SJSA1 (cell line): ENCODE data around the gene HIPK2. TPM values are rescaled to one million over a fixed set of nuclear protein-coding genes. Genes with fewer than 3 reads are reported as not detected.

Source experiments
- DNase-seq, 2 experiments: peaks; one replicate each; pipeline ENCODE4 v3.0.0-alpha.2; 2015 to 2020; ENCODE audit warnings: low spot score in 2 of 2, low read depth in 1 of 2
- H3K27ac ChIP-seq: fragments of 250-450 bp; sonication (Bioruptor Pico); 2 replicates; pipeline ENCODE4 v1.5.1; 2020; ENCODE audit warnings: mild to moderate bottlenecking, moderate library complexity
- H3K27me3 ChIP-seq: fragments of 250-450 bp; sonication (Bioruptor Pico); replicated peaks from 2 replicates; pipeline ENCODE4 v1.5.1; 2020; ENCODE audit warnings: mild to moderate bottlenecking, moderate library complexity
- H3K36me3 ChIP-seq: fragments of 250-450 bp; sonication (Bioruptor Pico); 2 replicates; pipeline ENCODE4 v1.5.1; 2020; ENCODE audit warnings: mild to moderate bottlenecking
- H3K4me1 ChIP-seq: fragments of 250-450 bp; sonication (Bioruptor Pico); replicated peaks from 2 replicates; pipeline ENCODE4 v1.6.1; 2021; ENCODE audit warnings: mild to moderate bottlenecking
- H3K4me3 ChIP-seq: fragments of 250-450 bp; sonication (Bioruptor Pico); 2 replicates; pipeline ENCODE4 v1.5.1; 2020; ENCODE audit warnings: mild to moderate bottlenecking
- H3K9me3 ChIP-seq: fragments of 250-450 bp; sonication (Bioruptor Pico); replicated peaks from 2 replicates; pipeline ENCODE4 v1.5.1; 2020; ENCODE audit warnings: mild to moderate bottlenecking
- total RNA-seq: library from RNA; depleted of rRNA; stranded (reverse); fragments of >200 nt; shearing (Covaris generic); gene quantifications from 2 replicates; pipeline ENCODE4 v1.2.3, GENCODE V29; 2014

HIPK2 gene
- total RNA-seq, 1 experiment from 2014 or later: 10.9 TPM

DNA sequence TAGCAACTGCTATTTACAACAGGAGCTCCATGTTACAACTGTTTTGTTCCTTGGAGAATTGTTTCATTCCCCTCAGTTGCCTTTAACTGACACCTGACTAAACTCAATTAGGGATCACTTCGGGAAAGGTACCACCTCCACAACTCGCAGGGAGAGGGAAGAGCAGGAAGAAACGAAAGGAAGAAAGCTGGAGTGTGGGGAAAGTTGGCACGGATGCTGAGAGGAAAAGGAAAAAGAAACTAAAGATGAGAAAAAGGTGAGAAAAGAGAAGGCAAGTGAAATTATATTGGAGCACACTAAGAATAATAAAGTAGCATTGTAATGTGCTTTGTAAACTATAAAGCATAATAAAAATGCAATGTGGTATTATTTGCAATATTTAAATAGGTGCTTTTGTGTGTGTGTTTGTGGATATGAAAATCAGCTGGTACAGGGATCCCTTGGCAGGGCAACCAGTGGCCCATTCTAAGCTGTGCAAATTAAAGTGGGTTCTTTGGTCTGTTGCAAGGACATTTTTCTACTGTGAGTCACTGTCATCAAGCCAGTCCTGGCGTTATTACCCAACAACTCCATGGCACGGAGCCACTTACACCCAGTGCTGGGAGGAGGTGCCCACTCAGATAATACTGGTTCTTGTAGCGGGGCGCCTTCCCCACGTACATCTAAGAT, 45.9 kb downstream of the HIPK2 start:
- peaks cover 48% of the 10 kb centered on the region for H3K4me1 ChIP-seq
- no peaks in the 10 kb centered on the region for H3K9me3 ChIP-seq
- no peaks in the 10 kb centered on the region for H3K27me3 ChIP-seq
- H3K27ac ChIP-seq: peak overlapping the region; percentile 47
- H3K4me3 ChIP-seq: no peak overlapping the region
- DNase-seq: peak; percentile 86 to 89
- peaks cover 10% of the 10 kb centered on the region; the same call in 1 of the 2 replicates for H3K36me3 ChIP-seq

DNA sequence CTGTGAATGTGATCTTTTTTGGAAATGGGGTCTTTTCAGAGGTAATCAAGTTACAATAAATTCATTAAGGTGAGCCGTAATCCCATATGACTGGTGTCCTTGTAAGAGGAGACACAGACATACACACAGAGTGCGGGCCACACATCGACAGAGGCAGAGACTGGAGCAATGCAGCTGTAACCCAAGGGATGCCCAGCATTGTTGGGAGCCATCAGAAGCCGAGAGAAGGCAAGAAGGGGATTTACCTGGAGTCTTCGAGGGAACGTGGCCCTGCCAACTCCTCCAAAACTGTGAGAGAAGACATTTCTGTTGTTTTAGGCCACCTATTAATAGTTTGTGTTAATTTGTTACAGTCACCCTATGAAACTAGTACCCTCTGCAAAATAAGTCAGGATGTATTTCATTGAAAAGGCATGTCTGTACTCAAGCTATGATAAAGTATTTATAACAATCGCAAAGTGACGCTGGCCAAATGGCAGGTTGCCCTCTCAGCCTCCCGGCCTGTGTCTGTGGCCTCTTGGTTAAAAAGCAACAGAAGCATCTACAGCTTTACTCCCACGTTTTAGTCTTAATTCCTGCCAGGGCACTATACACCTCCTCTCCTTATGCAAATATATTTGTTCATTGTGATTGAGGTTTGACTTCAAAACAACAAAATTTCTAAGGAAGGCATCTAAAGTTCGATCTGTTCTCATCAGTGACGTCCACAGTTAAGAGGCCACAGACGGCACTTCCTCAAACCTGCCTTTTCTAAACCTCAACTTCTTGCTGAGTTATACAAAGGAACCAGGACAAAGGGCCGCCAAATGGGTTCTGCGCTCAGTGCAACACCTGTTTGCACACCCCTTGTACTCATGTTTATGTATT, 46.8 kb downstream of the HIPK2 start:
- no peak for DNase-seq
- peak overlapping the region; percentile 27; the same call in 1 of the 2 replicates for H3K27ac ChIP-seq

DNA sequence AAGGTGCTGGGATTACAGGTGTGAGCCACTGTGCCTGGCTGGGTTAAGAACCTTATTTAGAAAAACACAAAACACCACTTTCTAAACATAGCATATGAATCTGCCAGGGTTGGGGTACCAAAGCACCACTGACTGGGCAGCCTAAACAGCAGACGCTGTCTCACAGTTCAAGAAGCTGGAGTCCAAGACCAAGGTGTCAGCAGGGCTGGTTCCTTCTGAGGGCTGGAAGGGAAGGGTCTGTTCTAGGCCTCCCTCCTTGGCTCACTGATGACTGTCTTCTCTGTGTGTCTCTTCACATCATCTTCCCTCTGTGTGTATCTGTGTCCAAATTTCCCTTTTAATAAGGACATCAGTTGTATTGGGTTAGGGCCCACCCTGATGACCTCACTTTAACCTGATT, 49.6 kb downstream of the HIPK2 start:
- Histone ChIP-seq H3K4me1 (peaks cover 50% of the 10 kb centered on the region), H3K9me3 (no peaks in the 10 kb centered on the region), H3K36me3 (peaks cover 3% of the 10 kb centered on the region; the same call in 1 of the 2 replicates), H3K27me3 (no peaks in the 10 kb centered on the region), H3K27ac (no peak overlapping the region), H3K4me3 (no peak overlapping the region)
- no peak for DNase-seq

More for the DNA sequence above, 46.8 kb downstream of the HIPK2 start:
- H3K4me3 ChIP-seq: no peak overlapping the region
- H3K27me3 ChIP-seq: no peaks in the 10 kb centered on the region
- peaks cover 10% of the 10 kb centered on the region; the same call in 1 of the 2 replicates for H3K36me3 ChIP-seq
- no peaks in the 10 kb centered on the region for H3K9me3 ChIP-seq
- H3K4me1 ChIP-seq: peaks cover 53% of the 10 kb centered on the region

DNA sequence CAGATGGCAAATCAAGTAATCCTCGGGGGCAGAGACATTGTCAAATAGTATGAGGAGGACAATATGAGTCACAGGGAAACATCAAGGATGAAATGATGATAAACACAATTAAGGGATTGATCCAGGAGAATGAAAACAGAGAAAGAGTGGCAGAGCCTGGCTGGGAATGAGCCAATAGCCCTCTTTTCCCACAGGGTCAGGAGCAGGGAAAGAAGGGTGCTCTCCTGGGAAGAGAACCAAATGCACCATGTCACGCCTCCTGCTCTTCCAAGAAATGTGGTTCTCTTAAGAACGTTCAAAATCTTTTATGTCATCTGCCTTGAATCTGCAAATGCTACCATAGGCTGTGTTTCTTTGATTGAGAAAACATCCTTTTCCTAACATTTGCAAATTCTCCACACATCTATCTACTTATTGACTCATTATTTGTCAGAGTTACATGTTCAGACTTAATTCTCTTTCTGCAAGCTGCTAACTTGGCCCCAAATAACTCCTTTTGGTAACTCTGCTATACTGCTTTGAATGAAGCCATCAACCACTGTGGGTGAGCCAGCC, 50.6 kb downstream of the HIPK2 start:
- DNase-seq: no peak
- Histone ChIP-seq H3K36me3 (no peaks in the 10 kb centered on the region), H3K4me3 (no peak overlapping the region), H3K9me3 (no peaks in the 10 kb centered on the region), H3K27me3 (no peaks in the 10 kb centered on the region), H3K4me1 (peaks cover 43% of the 10 kb centered on the region), H3K27ac (no peak overlapping the region)

DNA sequence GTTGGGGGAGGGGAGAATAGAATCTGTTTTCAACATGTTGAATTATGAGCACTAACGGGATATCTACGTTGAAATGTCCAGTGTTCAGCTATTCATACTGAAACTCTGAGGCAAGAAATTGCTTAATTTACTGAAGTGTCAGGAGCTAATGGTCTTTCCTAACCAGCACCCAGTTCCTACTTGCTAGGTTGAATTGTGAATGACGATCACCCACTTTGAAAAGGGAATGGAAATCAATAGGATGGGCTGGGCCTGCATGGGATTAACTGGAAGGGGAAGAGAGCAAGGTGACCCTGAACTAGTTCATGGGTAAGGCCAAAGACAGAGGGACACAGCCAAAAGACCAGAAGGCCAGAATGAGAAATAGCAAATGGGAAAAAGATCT, 51.3 kb downstream of the HIPK2 start:
- no peaks in the 10 kb centered on the region for H3K9me3 ChIP-seq
- no peak for DNase-seq
- no peaks in the 10 kb centered on the region for H3K27me3 ChIP-seq
- no peak overlapping the region for H3K4me3 ChIP-seq
- H3K4me1 ChIP-seq: peaks cover 36% of the 10 kb centered on the region
- H3K36me3 ChIP-seq: no peaks in the 10 kb centered on the region
- no peak overlapping the region for H3K27ac ChIP-seq

DNA sequence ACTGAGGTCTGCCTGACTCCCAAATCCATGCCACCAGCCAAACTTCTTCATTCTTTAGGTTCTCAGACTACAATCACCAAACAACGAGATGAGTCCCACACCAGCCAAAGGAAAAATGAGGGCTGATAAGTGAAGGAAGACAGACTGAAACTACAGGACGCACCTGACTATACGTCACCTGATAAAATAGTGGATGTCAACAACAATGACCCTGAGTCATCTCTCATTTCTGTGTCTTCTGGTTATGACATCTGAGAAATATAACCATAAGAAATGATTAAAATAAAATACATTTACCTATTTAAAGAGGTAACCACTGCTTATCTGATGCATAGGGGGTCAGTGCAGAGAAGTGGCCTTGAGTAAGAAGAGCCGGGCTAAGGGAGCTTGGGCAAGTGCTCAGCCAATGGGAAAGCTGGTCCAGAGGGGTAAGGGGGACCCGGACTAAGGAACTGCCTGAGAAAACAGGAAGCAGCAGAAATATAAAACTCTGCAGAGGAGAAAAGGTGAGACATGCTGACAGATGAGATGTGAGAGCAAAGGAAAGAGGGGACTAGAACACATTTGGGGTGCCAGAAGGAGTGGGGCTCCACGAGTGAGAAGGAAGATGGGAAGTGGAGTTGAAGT, 51.8 kb downstream of the HIPK2 start:
- DNase-seq: no peak
- H3K4me3 ChIP-seq: no peak overlapping the region
- peaks cover 36% of the 10 kb centered on the region for H3K4me1 ChIP-seq
- no peaks in the 10 kb centered on the region for H3K36me3 ChIP-seq
- no peaks in the 10 kb centered on the region for H3K9me3 ChIP-seq
- no peak overlapping the region for H3K27ac ChIP-seq
- H3K27me3 ChIP-seq: no peaks in the 10 kb centered on the region

DNA sequence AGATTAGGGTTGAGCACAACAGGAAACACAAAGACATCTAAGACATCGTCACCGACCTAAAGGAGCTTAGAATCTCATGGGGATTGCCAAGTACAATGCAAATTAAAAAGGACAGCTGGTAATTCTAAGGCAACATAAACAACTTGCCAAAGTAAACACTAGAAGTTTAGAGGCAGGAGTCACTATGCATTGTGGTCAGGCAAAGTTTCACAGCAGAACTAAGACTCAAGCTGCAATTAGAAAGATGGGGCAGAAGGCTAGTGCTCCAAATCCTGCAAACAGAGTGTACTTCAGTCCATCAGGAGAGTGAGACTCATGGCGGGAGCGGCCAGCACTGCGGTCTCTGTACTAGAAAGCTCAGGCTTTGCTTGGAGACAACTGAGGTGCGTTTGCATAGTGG, 52.7 kb downstream of the HIPK2 start:
- 0 out of 2 replicates have a peak, but pooled peaks cover 2% of the 10 kb centered on the region for H3K36me3 ChIP-seq
- peak; percentile 55 to 76 for DNase-seq
- peaks cover 40% of the 10 kb centered on the region for H3K4me1 ChIP-seq
- no peak overlapping the region for H3K4me3 ChIP-seq
- no peak overlapping the region for H3K27ac ChIP-seq
- no peaks in the 10 kb centered on the region for H3K9me3 ChIP-seq
- no peaks in the 10 kb centered on the region for H3K27me3 ChIP-seq

DNA sequence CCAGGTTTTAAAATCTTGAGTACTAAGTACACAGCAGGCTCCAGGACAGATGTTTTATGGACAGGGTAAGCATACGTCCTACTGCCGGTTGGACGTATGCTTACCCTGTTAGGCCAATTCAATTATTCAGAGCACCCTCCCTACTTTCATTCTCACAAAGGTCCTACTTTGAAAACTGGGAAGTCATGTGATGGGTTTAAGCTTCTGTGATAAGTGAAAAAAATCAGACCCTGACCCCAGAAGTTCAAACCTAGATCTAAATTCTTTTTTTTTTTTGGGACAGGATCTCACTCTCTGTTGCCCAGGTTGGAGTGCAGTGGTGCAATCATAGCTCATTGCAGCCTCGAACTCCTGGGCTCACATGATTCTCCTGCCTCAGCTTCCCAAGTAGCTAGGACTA, 55.2 kb downstream of the HIPK2 start:
- H3K4me3 ChIP-seq: no peak overlapping the region
- no peak overlapping the region for H3K27ac ChIP-seq
- H3K27me3 ChIP-seq: no peaks in the 10 kb centered on the region
- no peaks in the 10 kb centered on the region for H3K9me3 ChIP-seq
- H3K36me3 ChIP-seq: peaks cover 2% of the 10 kb centered on the region; the same call in 1 of the 2 replicates
- no peak for DNase-seq
- peaks cover 40% of the 10 kb centered on the region for H3K4me1 ChIP-seq

DNA sequence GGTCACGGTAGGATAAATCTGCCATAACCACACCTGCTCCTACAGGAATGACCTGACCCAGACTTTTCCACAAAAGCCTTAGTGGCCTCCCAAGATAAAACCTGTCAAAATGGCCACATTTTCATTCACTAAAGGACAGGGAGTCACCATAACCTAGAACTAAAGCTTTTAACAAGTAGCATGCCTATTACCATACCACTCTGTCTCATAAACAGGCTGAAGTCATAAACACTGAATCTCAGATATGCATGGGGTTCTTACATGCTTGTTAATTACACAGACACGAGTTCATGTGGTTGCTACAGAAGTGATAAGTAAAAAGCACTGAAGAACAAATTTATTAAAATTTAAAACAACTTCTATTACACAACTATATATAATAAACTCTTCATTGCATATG, 56.0 kb downstream of the HIPK2 start:
- H3K4me1 ChIP-seq: peaks cover 32% of the 10 kb centered on the region
- peaks cover 6% of the 10 kb centered on the region for H3K36me3 ChIP-seq
- DNase-seq: no peak
- H3K27me3 ChIP-seq: no peaks in the 10 kb centered on the region
- no peak overlapping the region for H3K27ac ChIP-seq
- H3K4me3 ChIP-seq: no peak overlapping the region
- no peaks in the 10 kb centered on the region; the same call in 1 of the 2 replicates for H3K9me3 ChIP-seq

DNA sequence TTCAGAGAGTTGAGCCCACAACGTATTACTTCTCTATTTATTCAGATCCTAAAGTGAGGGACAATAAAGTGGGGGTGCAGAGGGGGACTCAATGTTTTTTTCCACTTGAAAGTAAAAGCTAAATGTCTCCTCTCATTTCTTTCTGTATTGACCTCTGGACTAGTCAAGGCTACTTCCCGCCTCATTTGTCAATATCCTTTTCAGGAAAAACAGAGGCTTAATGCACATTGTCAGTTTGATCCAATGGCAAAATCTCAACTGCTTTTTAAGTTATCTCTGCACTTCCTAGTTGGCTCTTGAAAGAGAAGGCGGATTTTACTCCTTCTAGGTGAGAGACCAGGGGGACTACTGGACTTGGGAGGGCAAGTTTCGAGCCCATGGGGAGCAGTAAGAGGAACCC, 56.4 kb downstream of the HIPK2 start:
- Histone ChIP-seq H3K9me3 (no peaks in the 10 kb centered on the region; the same call in 1 of the 2 replicates), H3K27me3 (no peaks in the 10 kb centered on the region), H3K4me1 (peaks cover 30% of the 10 kb centered on the region)

DNA sequence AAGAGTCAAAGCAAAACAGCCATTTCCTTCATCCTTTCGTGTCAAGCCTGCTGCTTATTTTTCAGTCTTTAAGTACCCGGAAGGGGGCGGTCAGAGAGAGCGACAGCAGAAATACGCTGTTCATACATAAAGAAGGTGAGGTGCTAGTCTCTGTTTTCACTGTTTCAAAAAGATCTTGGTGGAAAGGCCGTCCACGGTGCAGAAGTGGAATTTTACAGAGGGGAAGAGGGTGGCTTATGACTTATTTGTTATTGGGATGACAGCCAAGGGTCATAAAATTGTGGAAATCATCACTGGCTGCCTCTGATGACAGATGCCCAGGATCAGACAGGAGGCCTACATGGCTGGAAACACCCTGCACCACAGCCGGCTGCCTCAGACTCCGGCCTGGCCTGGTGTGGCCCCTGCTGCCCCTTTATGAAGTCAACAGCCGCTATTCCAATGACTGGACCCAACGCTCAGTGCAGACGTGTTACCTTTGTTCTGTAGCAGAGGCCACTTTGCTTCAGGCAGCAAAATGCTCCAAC, 57.0 kb downstream of the HIPK2 start:
- DNase-seq: peak in 1 of 2 experiments; percentile 23
- Histone ChIP-seq H3K27ac (no peak overlapping the region), H3K9me3 (no peaks in the 10 kb centered on the region; the same call in 1 of the 2 replicates), H3K4me3 (no peak overlapping the region), H3K27me3 (no peaks in the 10 kb centered on the region), H3K36me3 (peaks cover 16% of the 10 kb centered on the region), H3K4me1 (peaks cover 27% of the 10 kb centered on the region)

More for the DNA sequence above, 56.4 kb downstream of the HIPK2 start:
- DNase-seq: no peak
- no peak overlapping the region for H3K4me3 ChIP-seq
- peaks cover 10% of the 10 kb centered on the region for H3K36me3 ChIP-seq
- H3K27ac ChIP-seq: no peak overlapping the region

DNA sequence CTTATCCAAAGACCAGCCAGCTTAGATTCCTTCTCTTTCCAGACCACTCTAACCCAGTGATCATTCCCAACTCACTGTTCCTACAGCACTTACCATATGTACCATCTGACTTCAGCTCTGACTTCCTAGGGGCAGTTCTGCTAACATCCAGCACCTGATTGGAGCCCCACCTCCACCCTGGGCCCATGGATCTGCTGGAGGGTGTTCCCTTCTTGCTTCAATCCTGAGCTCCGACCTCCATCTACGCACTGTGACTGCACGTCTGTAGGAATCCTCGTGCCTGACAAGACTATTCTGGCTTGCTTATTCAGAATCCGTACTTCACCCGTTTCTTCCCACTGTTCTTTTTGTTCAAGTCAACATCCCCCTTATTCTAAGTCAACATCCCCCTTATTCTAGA, 57.6 kb downstream of the HIPK2 start:
- DNase-seq: no peak
- no peaks in the 10 kb centered on the region; the same call in 1 of the 2 replicates for H3K9me3 ChIP-seq
- peaks cover 22% of the 10 kb centered on the region for H3K36me3 ChIP-seq
- H3K4me1 ChIP-seq: peaks cover 21% of the 10 kb centered on the region
- no peak overlapping the region for H3K27ac ChIP-seq
- H3K27me3 ChIP-seq: no peaks in the 10 kb centered on the region
- no peak overlapping the region for H3K4me3 ChIP-seq

DNA sequence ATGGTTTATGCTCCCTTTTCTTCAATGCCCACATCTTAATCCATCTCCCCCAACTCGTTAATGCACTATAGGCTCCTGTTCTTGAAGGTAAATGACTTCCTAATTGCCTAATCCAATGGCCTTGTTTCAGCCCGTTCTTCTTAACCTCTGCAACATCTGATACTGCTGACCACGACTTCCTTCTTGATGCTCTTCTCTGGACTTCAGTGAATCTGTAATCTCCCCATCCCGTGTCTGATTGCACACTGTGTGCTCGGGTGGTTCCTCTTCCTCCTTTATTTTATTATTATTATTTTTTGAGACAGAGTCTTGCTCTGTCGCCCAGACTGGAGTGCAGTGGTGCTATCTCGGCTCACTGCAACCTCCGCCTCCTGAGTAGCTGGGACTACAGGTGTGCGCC, 58.9 kb downstream of the HIPK2 start:
- H3K36me3 ChIP-seq: peaks cover 35% of the 10 kb centered on the region
- peaks cover 15% of the 10 kb centered on the region for H3K4me1 ChIP-seq
- DNase-seq: no peak
- no peak overlapping the region for H3K4me3 ChIP-seq
- H3K27ac ChIP-seq: no peak overlapping the region
- H3K9me3 ChIP-seq: no peaks in the 10 kb centered on the region; the same call in 1 of the 2 replicates
- no peaks in the 10 kb centered on the region for H3K27me3 ChIP-seq
